Sigmoid colon (tissue), 7 donors: ENCODE measurements around the gene NCOA7. TPM values are rescaled to one million over a fixed set of nuclear protein-coding genes. Genes with fewer than 3 reads are reported as not detected.

ENCODE experiments used
- DNase-seq: peaks from one replicate; pipeline ENCODE4 v3.0.0-alpha.2; 2019
- H3K27ac ChIP-seq, 4 donors: fragments of 200-600 bp; sonication (generic); one replicate each; pipeline ENCODE4 v1.5.1; 2016 to 2019; ENCODE audit warnings: mild to moderate bottlenecking in 1 of 4
- H3K27me3 ChIP-seq, 3 donors: fragments of 200-600 bp; sonication (generic); one replicate each; pipeline ENCODE4 v1.5.1; 2019; ENCODE audit warnings: mild to moderate bottlenecking in 1 of 3
- H3K36me3 ChIP-seq, 4 donors: fragments of 200-600 bp; sonication (generic); one replicate each; pipeline ENCODE4 v1.5.1; 2016 to 2019
- H3K4me1 ChIP-seq, 4 donors: fragments of 200-600 bp; sonication (generic); one replicate each; pipeline ENCODE4 v1.5.1; 2017 to 2019
- H3K4me3 ChIP-seq, 4 donors: fragments of 200-600 bp; sonication (generic); one replicate each; pipeline ENCODE4 v1.5.1; 2017 to 2019; ENCODE audit warnings: mild to moderate bottlenecking in 2 of 4, moderate library complexity in 1 of 4
- H3K9me3 ChIP-seq, 4 donors: fragments of 200-600 bp in 3 of 4; sonication (generic) in 3 of 4; one replicate each; pipeline versions ENCODE4 v1.5.1 to v1.6.1; 2013 to 2019
- EP300 ChIP-seq, 4 donors: sonication (generic); formaldehyde crosslinking; IDR thresholded peaks; one replicate each; pipeline ENCODE4 v1.6.1; 2017; ENCODE audit warnings: antibody characterized with exemption in 4 of 4
- POLR2A ChIP-seq, 2 donors: fragments of 450-650 bp; IDR thresholded peaks; one replicate each; pipeline ENCODE4 v1.6.1; 2016; ENCODE audit warnings: antibody characterized with exemption in 2 of 2, mild to moderate bottlenecking in 2 of 2, moderate library complexity in 2 of 2
- POLR2AphosphoS5 ChIP-seq, 4 donors: sonication (generic); formaldehyde crosslinking; IDR thresholded peaks; one replicate each; pipeline ENCODE4 v1.6.1; 2017; ENCODE audit warnings: antibody characterized with exemption in 4 of 4
- WGBS, 2 donors: extraction: QIAGEN DNeasy Blood & Tissue Kit; methylation state at CpG; one replicate each; pipeline ENCODE4 v1.1.7; 2013; 5-methylcytosine and 5-hydroxymethylcytosine counted together
- intact Hi-C: fragments of 100-400 bp; cut with DNase I; formaldehyde crosslinking; loops from one replicate; pipeline ENCODE4 v1.15.1; 2023
- polyA plus RNA-seq, 3 donors: library from polyadenylated mRNA; stranded (reverse); fragments of 200-250 nt; gene quantifications; one replicate each; pipeline ENCODE4 v1.2.3, GENCODE V29; 2013
- total RNA-seq, 4 donors: library from RNA; depleted of rRNA; stranded (reverse); fragments of >200 nt; gene quantifications; one replicate each; pipeline ENCODE4 v1.1.0, GENCODE V29; 2016
- TF ChIP-seq, protein P1 (sequence below), 4 experiments: fragments of 450-650 bp in 3 of 4; fragments of 200-600 bp in 1 of 4; IDR thresholded peaks; one replicate each; pipeline ENCODE4 v1.5.1; 2016 to 2019; ENCODE audit warnings: antibody characterized with exemption in 4 of 4, mild to moderate bottlenecking in 3 of 4, moderate library complexity in 2 of 4
- donor health status: healthy with polysubstance abuse.
- donor health status: Bipolar disorder and iron deficiency.
- donor health status: healthy.

Gene NCOA7
- total and polyA plus RNA-seq, 7 donors = 15.6 to 48.3 (median 27.5) TPM

- TF ChIP-seq, protein P1, sequence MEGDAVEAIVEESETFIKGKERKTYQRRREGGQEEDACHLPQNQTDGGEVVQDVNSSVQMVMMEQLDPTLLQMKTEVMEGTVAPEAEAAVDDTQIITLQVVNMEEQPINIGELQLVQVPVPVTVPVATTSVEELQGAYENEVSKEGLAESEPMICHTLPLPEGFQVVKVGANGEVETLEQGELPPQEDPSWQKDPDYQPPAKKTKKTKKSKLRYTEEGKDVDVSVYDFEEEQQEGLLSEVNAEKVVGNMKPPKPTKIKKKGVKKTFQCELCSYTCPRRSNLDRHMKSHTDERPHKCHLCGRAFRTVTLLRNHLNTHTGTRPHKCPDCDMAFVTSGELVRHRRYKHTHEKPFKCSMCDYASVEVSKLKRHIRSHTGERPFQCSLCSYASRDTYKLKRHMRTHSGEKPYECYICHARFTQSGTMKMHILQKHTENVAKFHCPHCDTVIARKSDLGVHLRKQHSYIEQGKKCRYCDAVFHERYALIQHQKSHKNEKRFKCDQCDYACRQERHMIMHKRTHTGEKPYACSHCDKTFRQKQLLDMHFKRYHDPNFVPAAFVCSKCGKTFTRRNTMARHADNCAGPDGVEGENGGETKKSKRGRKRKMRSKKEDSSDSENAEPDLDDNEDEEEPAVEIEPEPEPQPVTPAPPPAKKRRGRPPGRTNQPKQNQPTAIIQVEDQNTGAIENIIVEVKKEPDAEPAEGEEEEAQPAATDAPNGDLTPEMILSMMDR (IDR thresholded peaks at IDR 0.05) = no peak
- TF ChIP-seq EP300 (IDR thresholded peaks at IDR 0.05) = no peak
- peak in 1 of 4 donors; percentile 10 for TF ChIP-seq POLR2AphosphoS5 (IDR thresholded peaks at IDR 0.05)
- no peak for TF ChIP-seq POLR2A (IDR thresholded peaks at IDR 0.05)
- no peaks in the 10 kb centered on the region for H3K9me3 ChIP-seq
- peaks cover 0 to 21% (median 9%) of the 10 kb centered on the region in 4 donors for H3K4me1 ChIP-seq
- peak overlapping the region; percentile 41 to 66 (median 56) for H3K27ac ChIP-seq
- no peak for DNase-seq
- WGBS, 2 donors = 98 to 100% methylated on average over 1 of the region's 1 CpG
- no peaks in the 10 kb centered on the region for H3K27me3 ChIP-seq
- intact Hi-C loops = no loop called here
- no peaks in the 10 kb centered on the region for H3K36me3 ChIP-seq
- no peak overlapping the region for H3K4me3 ChIP-seq
Measured at GRCh38 chr6:125945378-125946141, 154.8 kb downstream of the NCOA7 start.

- Histone ChIP-seq H3K27ac (no peak overlapping the region), H3K9me3 (no peaks in the 10 kb centered on the region), H3K4me1 (peaks cover 0 to 21% (median 9%) of the 10 kb centered on the region in 4 donors), H3K36me3 (no peaks in the 10 kb centered on the region), H3K4me3 (no peak overlapping the region), H3K27me3 (no peaks in the 10 kb centered on the region)
- no peak for TF ChIP-seq POLR2AphosphoS5 (IDR thresholded peaks at IDR 0.05)
- TF ChIP-seq, protein P1 (IDR thresholded peaks at IDR 0.05) = no peak
- no peak for TF ChIP-seq POLR2A (IDR thresholded peaks at IDR 0.05)
- no peak for TF ChIP-seq EP300 (IDR thresholded peaks at IDR 0.05)
- 84 to 86% methylated on average over 2 of the region's 2 CpGs for WGBS, 2 donors
- no peak for DNase-seq
- intact Hi-C loops = no loop called here
Measured at GRCh38 chr6:125947615-125948014, 156.9 kb downstream of the NCOA7 start.

- 91 to 94% methylated on average over 3 of the region's 3 CpGs for WGBS, 2 donors
- H3K4me3 ChIP-seq = no peak overlapping the region
- no peaks in the 10 kb centered on the region for H3K36me3 ChIP-seq
Measured at GRCh38 chr6:125948455-125948854, 157.7 kb downstream of the NCOA7 start.

GRCh38 chr6:125949069-125949468 is 158.3 kb downstream of the NCOA7 start:
- H3K27ac ChIP-seq = no peak overlapping the region
- no peak for DNase-seq
- no peaks in the 10 kb centered on the region for H3K27me3 ChIP-seq
- H3K9me3 ChIP-seq = no peaks in the 10 kb centered on the region
- intact Hi-C loops = no loop called here
- 89 to 93% methylated on average over 2 of the region's 2 CpGs for WGBS, 2 donors
- H3K4me1 ChIP-seq = peaks cover 0 to 21% (median 9%) of the 10 kb centered on the region in 4 donors
- no peak for TF ChIP-seq POLR2A (IDR thresholded peaks at IDR 0.05)
- TF ChIP-seq, protein P1 (IDR thresholded peaks at IDR 0.05) = no peak
- no peak for TF ChIP-seq EP300 (IDR thresholded peaks at IDR 0.05)
- no peak for TF ChIP-seq POLR2AphosphoS5 (IDR thresholded peaks at IDR 0.05)
- no peak overlapping the region for H3K4me3 ChIP-seq
- H3K36me3 ChIP-seq = no peaks in the 10 kb centered on the region

More at GRCh38 chr6:125948455-125948854, 157.7 kb downstream of the NCOA7 start:
- Histone ChIP-seq H3K4me1 (peaks cover 0 to 21% (median 9%) of the 10 kb centered on the region in 4 donors), H3K27me3 (no peaks in the 10 kb centered on the region), H3K27ac (no peak overlapping the region), H3K9me3 (no peaks in the 10 kb centered on the region)
- intact Hi-C loops = no loop called here
- TF ChIP-seq POLR2AphosphoS5 (IDR thresholded peaks at IDR 0.05) (no peak), POLR2A (IDR thresholded peaks at IDR 0.05) (no peak), EP300 (IDR thresholded peaks at IDR 0.05) (no peak)
- TF ChIP-seq, protein P1 (IDR thresholded peaks at IDR 0.05) = no peak
- no peak for DNase-seq
